KOPT-K1 (cell line): ENCODE measurements around the gene KLHDC3.

ENCODE experiments used
- H3K27ac ChIP-seq: fragments of 200-600 bp; sonication (generic); 2 replicates; pipeline ENCODE4 v1.5.1; 2016; ENCODE audit warnings: antibody characterized with exemption, mild to moderate bottlenecking, low read depth, low read length; ENCODE audit not compliant: poor library complexity, severe bottlenecking
- H3K36me3 ChIP-seq: fragments of 200-600 bp; sonication (generic); 2 replicates; pipeline ENCODE4 v1.5.1; 2017; ENCODE audit warnings: antibody characterized with exemption, mild to moderate bottlenecking, low read length, moderate library complexity; ENCODE audit not compliant: insufficient read depth
- H3K9me3 ChIP-seq: fragments of 200-600 bp; sonication (generic); 2 replicates; pipeline ENCODE4 v1.5.1; 2017; ENCODE audit warnings: antibody characterized with exemption, low read length, mild to moderate bottlenecking; ENCODE audit not compliant: insufficient read depth, poor library complexity, severe bottlenecking

KLHDC3 gene, protein sequence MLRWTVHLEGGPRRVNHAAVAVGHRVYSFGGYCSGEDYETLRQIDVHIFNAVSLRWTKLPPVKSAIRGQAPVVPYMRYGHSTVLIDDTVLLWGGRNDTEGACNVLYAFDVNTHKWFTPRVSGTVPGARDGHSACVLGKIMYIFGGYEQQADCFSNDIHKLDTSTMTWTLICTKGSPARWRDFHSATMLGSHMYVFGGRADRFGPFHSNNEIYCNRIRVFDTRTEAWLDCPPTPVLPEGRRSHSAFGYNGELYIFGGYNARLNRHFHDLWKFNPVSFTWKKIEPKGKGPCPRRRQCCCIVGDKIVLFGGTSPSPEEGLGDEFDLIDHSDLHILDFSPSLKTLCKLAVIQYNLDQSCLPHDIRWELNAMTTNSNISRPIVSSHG

DNA sequence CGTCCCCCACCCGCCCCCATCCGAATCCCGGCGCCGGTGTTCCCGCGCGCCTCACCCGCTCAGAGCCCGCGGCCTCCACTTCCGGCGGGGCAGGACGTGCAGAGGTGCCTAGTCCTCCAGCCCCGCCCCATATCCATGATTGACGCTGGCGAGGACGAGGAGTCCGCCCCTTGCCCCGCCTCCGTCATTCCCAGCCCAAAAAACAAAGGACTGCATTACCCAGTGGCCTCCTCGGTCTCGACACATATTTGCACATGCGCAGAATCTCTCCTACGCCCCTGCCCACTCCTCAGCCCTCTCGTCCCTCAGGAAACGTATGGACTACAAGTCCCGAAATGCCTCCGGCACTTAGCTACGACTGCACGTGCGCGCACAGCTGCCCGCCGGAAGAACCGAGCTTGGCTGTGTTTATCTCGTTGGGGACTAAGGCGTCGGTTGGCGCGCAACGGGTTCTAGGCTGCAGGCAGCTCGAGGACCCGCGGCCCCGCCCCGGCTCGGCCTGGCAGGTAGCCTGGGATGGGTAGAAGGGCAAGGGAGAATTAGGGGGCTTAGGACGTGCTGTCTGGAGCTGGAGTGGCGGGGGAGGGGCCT lies at the start of gene KLHDC3, which contains the start of gene MEA1:
Gene KLHDC3, plus strand, starts transcription at position 407 of the 591 bp plus-strand sequence. CDS start 2,944 bp downstream, outside the sequence.
Gene MEA1, minus strand, starts transcription at position 104 of the 591 bp plus-strand sequence. CDS start 133 bp downstream, outside the sequence.
- Histone ChIP-seq H3K36me3 (peaks cover 66% of the 10 kb centered on the region), H3K9me3 (no peaks in the 10 kb centered on the region), H3K27ac (peak within 1 kb of the TSS; percentile 76)

DNA sequence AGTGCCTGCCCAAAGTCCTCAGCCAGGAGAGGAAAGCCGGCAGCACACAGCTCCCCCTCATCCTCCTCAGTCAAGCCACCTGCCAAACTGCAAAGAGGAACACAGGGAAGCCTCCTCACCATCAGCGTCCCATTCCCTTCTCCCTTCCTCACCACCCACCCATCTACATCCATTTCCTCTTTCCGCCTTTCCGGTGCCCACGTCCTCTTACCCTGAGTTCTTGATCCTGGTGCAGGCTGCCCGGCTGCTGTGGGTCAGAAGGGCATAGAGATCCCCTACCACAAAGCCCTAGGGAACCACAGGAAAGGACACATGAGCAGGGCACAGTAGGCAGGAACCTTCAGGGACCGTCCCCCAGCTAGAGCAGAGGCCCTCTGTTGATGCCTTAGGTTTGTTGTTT lies 47.5 kb upstream of the KLHDC3 start:
- no peak overlapping the region for H3K27ac ChIP-seq
- peaks cover 55% of the 10 kb centered on the region for H3K36me3 ChIP-seq
- H3K9me3 ChIP-seq = no peaks in the 10 kb centered on the region

DNA sequence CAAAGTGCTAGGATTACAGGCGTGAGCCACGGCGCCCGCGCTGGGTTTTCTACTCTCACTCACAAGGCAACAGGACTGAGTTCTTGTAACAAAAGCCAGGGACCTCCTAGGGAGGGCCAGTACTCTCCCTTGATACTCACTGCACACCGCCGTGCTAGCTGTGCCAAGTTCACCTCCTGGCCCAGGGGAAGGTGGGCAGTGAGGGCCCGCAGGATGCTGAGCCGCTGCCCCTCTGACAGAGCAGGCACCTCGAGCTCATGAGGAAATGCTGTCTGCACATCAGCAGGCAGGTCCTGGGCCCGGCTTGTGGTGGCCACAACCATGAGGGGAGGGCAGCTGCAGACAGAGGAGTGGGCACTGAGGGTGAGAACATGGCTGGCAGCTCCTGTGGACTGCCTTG lies 46.8 kb upstream of the KLHDC3 start:
- no peaks in the 10 kb centered on the region for H3K9me3 ChIP-seq
- peaks cover 51% of the 10 kb centered on the region for H3K36me3 ChIP-seq
- no peak overlapping the region for H3K27ac ChIP-seq

DNA sequence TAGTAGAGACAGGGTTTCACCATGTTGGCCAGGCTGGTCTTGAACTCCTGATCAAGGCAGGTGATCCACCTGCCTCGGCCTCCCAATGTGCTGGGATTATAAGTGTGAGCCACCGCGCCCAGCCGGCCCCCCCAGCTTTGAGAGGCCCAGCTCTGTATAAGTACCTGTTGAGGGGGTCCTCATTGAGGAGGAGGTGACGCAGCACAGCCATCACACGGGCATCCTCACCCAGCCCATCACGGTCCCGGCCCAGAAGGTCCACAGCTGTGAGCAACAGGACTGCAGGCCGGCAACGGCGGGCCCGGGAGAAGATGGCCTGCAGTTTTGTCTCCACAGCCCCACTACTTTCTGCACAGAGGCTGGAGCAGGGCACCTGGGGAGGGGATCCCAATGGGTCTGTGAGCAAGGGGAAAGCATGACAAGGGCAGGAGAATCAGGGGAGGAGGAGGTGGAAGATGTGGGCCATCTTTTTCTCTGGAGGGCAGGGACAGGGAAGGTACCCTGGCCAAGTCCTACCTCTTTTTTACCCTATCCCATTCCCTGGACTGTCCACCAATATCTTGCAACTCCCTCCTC lies 45.8 kb upstream of the KLHDC3 start:
- H3K36me3 ChIP-seq = peaks cover 44% of the 10 kb centered on the region
- H3K27ac ChIP-seq = no peak overlapping the region
- H3K9me3 ChIP-seq = no peaks in the 10 kb centered on the region

DNA sequence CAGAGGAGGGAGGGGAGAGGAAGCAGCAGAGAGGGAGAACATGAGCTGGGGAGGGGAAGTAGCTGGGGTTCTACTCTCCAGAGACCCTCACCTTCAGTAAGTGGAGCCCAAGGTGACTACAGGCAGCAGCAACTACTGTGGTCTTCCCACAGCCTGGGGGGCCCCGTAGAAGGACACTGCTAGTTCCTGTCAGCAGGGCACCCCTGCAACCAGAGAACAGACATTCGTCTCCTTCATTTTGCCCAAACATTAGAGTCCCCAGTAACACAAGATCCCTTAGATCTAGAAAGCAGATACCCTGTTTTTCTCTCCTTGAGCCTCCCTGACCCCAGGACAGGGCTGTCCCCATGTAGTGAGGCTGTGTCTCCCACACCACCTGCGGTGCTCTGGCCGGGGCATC lies 45.3 kb upstream of the KLHDC3 start:
- Histone ChIP-seq H3K27ac (no peak overlapping the region), H3K9me3 (no peaks in the 10 kb centered on the region), H3K36me3 (peaks cover 46% of the 10 kb centered on the region)

DNA sequence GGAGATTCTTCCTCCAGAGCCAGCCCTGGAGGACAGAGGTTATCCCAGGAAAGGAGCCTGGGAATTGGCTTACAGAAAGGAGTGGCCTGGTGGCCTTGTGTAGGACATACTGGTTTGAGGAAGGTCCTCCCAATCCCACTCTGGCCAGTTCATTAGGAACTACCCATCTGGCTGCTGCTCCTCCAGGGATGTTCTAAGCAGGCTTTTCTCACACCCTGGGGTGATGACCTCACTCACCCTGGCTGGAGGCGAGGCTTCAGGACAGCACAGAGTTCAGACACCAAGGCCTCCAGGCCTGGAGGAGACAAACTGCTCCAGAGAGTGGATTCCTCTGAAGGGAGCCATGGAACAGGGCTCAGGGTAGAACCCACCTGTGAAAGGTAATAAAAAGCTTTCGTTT lies 44.6 kb upstream of the KLHDC3 start:
- Histone ChIP-seq H3K36me3 (peaks cover 43% of the 10 kb centered on the region), H3K9me3 (no peaks in the 10 kb centered on the region), H3K27ac (no peak overlapping the region)

DNA sequence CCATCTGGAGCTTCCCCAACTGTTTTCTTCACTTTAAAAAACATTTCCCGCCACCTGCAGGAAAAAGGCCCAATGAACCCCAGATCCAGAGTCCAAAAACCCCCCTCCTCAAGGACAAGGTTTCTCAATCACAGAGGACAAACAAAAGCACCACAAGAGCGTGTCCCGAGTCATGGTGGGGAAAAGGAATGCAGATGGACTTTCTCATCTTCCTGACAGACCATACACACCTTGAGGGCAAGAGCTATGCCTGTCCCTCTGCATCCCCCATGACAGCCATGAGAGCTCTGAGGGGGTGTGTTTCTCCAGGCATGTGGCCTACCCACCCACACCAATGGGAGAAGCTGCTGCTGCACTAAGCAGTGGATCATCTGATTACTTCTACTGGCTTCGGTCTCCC lies 44.1 kb upstream of the KLHDC3 start:
- H3K9me3 ChIP-seq = no peaks in the 10 kb centered on the region
- H3K36me3 ChIP-seq = peaks cover 43% of the 10 kb centered on the region
- no peak overlapping the region for H3K27ac ChIP-seq

DNA sequence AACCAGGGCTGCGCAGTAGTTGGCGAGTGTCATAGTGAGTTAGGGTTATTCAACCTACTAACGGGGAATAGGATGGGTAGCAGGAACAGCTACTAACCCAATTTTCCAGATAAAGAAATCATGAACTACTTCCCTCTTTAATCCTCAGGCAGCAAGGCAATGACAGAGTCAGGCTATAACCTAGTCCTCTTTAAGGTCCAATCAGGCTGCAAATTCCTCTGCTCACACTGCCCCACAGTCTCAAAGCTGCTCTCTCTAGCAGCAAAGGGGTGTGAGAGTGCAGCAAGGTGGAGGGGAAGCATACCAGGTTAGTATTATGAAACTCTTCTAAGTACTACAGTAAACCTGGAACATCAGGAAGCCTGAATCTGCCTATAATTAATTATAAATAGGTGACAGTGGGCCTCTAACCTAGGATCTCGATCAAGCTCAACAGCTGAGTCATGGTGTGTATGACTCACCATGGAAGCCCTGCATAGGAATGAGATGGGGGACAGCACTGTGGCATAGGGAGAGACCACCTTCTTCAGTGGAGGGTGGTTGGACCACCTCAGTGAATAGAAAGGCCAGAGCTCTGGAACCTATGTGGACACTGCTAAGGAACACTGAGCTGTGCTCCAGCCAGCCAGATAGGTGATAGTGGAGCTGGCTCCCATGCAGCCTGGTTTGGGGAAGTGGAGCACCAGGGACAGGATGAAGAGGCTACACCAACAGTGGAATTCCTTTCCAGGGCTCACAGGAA lies 43.0 kb upstream of the KLHDC3 start:
- no peaks in the 10 kb centered on the region for H3K9me3 ChIP-seq
- peaks cover 34% of the 10 kb centered on the region for H3K36me3 ChIP-seq
- H3K27ac ChIP-seq = no peak overlapping the region

DNA sequence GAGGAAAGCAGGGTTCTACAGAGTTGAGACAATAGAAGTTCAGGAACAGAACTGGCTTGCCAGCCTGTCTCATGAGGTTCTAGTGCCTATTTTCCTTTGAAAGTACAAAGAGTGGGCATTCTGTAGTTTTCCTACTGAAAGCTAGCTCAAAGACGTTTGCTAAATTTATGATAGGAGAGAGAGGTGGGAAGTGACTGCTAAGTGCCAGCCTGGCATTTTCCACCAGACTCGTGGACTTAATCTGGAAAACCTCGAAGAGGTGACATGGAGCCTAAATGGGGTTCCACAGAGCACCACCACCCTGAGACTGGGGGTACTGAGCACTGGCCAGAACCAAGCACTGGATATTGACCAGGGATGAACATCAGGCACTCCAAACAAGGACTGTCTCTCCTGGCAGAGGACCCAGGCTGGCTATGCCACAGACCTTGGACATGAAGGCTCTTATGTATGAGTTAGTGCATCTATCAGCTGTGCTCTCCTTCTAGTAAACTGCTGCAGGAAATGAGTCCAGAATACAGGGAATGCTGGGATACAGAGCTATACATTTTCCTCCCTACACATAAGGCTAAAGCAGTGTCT lies 42.2 kb upstream of the KLHDC3 start:
- Histone ChIP-seq H3K36me3 (peaks cover 28% of the 10 kb centered on the region), H3K9me3 (no peaks in the 10 kb centered on the region), H3K27ac (no peak overlapping the region)

DNA sequence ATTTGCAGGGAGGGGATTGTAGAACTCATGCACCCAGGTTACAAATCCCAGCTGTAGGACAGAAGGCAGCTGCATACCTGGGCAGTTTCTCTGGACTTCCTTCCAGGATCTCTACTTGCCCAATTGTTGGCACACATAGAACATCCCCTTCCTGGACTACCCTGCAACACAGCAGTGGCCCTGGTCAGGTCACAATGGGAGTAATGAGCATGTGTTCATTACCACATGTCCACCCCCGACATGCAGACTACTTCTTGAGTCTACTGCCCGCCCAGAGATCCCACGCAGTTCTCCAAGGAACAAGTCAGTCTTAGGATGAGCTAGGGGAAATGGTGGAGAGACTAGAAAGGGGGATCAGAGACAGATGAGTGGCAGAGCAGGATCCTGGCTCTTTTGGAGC lies 40.1 kb upstream of the KLHDC3 start:
- no peak overlapping the region for H3K27ac ChIP-seq
- peaks cover 27% of the 10 kb centered on the region for H3K36me3 ChIP-seq
- no peaks in the 10 kb centered on the region for H3K9me3 ChIP-seq

DNA sequence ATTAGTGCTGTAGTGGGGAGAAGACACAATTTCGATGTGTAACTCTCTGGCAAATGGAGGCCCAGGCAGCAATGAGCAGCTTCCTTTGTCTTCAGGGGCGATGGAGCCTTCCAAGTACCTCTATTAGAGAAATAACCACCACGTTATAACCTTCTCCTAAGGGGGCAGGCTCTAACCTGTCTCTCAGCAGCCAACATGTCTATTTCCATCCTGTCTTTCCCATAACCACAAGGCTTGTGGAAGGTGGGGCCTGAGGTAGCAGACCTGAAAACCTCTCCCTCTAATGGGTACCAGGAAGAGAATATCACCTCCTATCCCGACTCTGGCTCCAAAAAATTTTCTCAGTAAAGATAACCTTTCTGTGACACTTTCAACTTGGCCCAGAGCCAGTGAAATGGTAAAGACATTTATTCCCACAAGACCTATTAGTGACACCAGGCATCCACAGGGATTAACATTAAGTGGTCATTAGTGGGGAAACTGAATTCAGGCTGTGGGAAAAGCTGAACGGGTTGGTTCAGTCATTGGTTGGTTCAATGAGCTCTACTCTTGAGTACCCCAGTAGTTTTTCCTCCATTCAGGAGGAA lies 39.0 kb upstream of the KLHDC3 start:
- H3K36me3 ChIP-seq = peaks cover 19% of the 10 kb centered on the region
- H3K27ac ChIP-seq = no peak overlapping the region
- no peaks in the 10 kb centered on the region for H3K9me3 ChIP-seq

DNA sequence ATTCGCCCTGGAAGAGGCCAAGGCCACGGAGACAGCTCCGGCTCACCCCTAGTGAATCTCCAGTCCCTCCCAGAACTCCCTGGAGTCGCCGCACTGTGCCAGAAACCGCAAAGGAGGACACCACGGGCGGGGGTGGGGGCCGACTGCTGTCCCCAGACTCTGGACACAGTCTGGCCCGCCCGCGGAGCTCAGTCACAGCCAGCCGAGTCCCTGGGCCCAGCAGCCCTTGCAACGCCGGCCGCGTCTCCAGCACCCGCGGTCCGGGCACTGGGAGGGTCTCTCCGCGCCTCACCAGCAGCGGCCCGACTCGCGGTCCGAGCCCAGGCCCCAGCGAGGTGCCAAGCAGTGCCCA lies 35.6 kb upstream of the KLHDC3 start:
- Histone ChIP-seq H3K27ac (peak overlapping the region; percentile 90), H3K9me3 (no peaks in the 10 kb centered on the region), H3K36me3 (peaks cover 19% of the 10 kb centered on the region)

DNA sequence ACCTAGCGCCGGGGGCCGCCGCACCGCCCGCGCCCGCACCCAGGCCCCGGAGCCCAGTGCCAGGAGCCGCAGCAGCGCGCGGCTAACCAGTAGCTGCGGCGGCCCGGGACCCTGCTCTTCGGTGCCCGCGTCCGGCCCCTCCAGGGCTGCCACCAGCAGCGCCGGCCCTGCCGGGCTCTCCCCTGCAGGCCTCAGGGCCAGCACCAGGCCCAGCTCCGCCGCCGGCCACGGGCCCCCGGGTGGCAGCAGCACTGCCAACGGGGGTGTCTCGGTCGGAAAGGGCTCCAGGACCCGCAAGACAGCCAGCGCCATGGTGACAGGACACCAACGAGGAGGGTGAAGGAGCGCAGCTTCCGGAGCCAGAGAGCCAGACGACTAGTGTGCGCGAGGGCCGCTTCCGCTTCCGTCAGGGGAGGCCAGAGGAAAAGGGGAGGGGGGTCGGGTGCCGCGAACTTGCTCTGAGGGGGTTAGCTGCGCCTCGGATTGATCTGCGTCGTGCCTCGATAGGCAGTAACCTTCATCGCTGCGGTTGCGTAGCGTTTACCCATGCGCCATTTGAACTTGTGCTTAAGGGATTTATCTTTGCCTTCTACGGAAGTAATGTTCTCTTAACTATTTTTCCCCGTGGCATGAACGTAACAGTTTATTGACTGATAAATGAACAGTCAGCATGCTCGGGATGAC lies 35.1 kb upstream of the KLHDC3 start, which contains the start of gene PEX6:
Gene PEX6, minus strand, starts transcription at position 343 of the 684 bp plus-strand sequence. Its CDS starts 31 bp downstream, at position 312.
- Histone ChIP-seq H3K9me3 (no peaks in the 10 kb centered on the region), H3K36me3 (peaks cover 14% of the 10 kb centered on the region), H3K27ac (peak within 1 kb of the TSS; percentile 90)
